HCT116 (cell line): ENCODE measurements around the gene MRPL20. TPM values are rescaled to one million over a fixed set of nuclear protein-coding genes. Genes with fewer than 3 reads are reported as not detected.

Experiments
- ATAC-seq: fragments of 200-7000 bp; cut with Tn5 transposase; 2 replicates; pipeline ENCODE4 v1.9.1; 2020; ENCODE audit warnings: mild to moderate bottlenecking, moderate library complexity
- BruUV-seq: library from RNA; stranded (reverse); fragments of 400-500 nt; replicated peaks from 2 replicates; lab custom pipeline; 2021; lab: Mats Ljungman, UMichigan
- CTCF ChIA-PET: fragments of 300-600 bp; sonication (Branson Sonifier 250); formaldehyde crosslinking; loops from one replicate; lab custom pipeline; 2021; ENCODE audit warnings: antibody characterized with exemption; lab: Charles Lee
- POLR2A ChIA-PET: fragments of 300-600, 350-600 bp; sonication (Branson Sonifier 250); formaldehyde crosslinking; loops from one replicate; lab custom pipeline; 2021; ENCODE audit warnings: antibody characterized with exemption; lab: Charles Lee
- RAD21 ChIA-PET, 2 experiments: fragments of 300-600 bp; sonication (Branson Sonifier 250); formaldehyde crosslinking; loops; one replicate each; lab custom pipeline; 2023; ENCODE audit warnings: low total read pairs in 2 of 2; ENCODE audit not compliant: uncharacterized antibody in 2 of 2, unreplicated experiment in 2 of 2, low non-redundant PET in 1 of 2; lab: Charles Lee
- DNase-seq: peaks from one replicate; pipeline ENCODE4 v3.0.0-alpha.2; 2010; ENCODE audit warnings: low read depth, low spot score
- H2AFZ ChIP-seq: fragments of 200-600 bp; shearing (Covaris generic), sonication (generic); 2 replicates; pipeline ENCODE4 v1.6.1; 2017; ENCODE audit warnings: low read depth, mixed run types, mixed read lengths, antibody characterized with exemption, low read length; ENCODE audit not compliant: poor library complexity, severe bottlenecking
- H3K27ac ChIP-seq: 2 replicates; pipeline ENCODE4 v1.5.1; 2012; ENCODE audit warnings: low read depth, low read length
- H3K27me3 ChIP-seq: fragments of 200-600 bp; sonication (generic); 2 replicates; pipeline ENCODE4 v1.6.1; 2016; ENCODE audit warnings: mixed run types, low read length, mixed read lengths; ENCODE audit not compliant: insufficient read depth
- H3K36me3 ChIP-seq, 2 experiments: fragments of 200-500 bp in 1 of 2; fragments of 200-600 bp in 1 of 2; sonication (Bioruptor generic) in 1 of 2; sonication (generic) in 1 of 2; 2 replicates each; pipeline versions ENCODE4 v1.5.1 to v1.6.1; 2014 to 2016; ENCODE audit warnings: low read length in 2 of 2, inconsistent platforms in 1 of 2, mixed read lengths in 1 of 2, mixed run types in 1 of 2; ENCODE audit not compliant: insufficient read depth in 2 of 2, control insufficient read depth in 1 of 2
- H3K4me1 ChIP-seq, 2 experiments: fragments of 200-600 bp in 1 of 2; sonication (generic) in 1 of 2; 2 replicates each; pipeline versions ENCODE4 v1.5.1 to v1.6.1; 2012 to 2017; ENCODE audit warnings: low read length in 2 of 2, inconsistent platforms in 1 of 2, mild to moderate bottlenecking in 1 of 2, mixed read lengths in 1 of 2, mixed run types in 1 of 2, moderate library complexity in 1 of 2; ENCODE audit not compliant: insufficient read depth in 2 of 2, control insufficient read depth in 1 of 2
- H3K4me2 ChIP-seq: fragments of 200-600 bp; sonication (generic); 2 replicates; pipeline ENCODE4 v1.6.1; 2017; ENCODE audit warnings: mixed run types, low read length, mixed read lengths
- H3K4me3 ChIP-seq, 2 experiments: fragments of 200-600 bp in 1 of 2; sonication (generic) in 1 of 2; replicated peaks in 1 of 2; 2 replicates each; pipeline ENCODE4 v1.5.1; 2011 to 2016; ENCODE audit warnings: low read length in 2 of 2, control low read depth in 1 of 2, low read depth in 1 of 2, mild to moderate bottlenecking in 1 of 2, mixed read lengths in 1 of 2, mixed run types in 1 of 2
- H3K79me2 ChIP-seq: fragments of 200-600 bp; sonication (generic); 2 replicates; pipeline ENCODE4 v1.6.1; 2017; ENCODE audit warnings: mild to moderate bottlenecking, mixed run types, low read length, moderate library complexity, mixed read lengths; ENCODE audit not compliant: insufficient read depth
- H3K9ac ChIP-seq: fragments of 200-600 bp; sonication (generic); 2 replicates; pipeline ENCODE4 v1.6.1; 2016; ENCODE audit warnings: low read length, mixed read lengths
- H3K9me2 ChIP-seq: fragments of 200-600 bp; sonication (generic), shearing (Covaris generic); 2 replicates; pipeline ENCODE4 v1.6.1; 2017; ENCODE audit warnings: mixed run types, mild to moderate bottlenecking, moderate library complexity; ENCODE audit not compliant: insufficient read depth
- H3K9me3 ChIP-seq, 2 experiments: fragments of 200-500 bp in 1 of 2; fragments of 200-600 bp in 1 of 2; sonication (Bioruptor generic) in 1 of 2; sonication (generic) in 1 of 2; 2 replicates each; pipeline ENCODE4 v1.6.1; 2014 to 2017; ENCODE audit warnings: low read length in 2 of 2, mixed read lengths in 2 of 2, inconsistent platforms in 1 of 2, low read depth in 1 of 2, mild to moderate bottlenecking in 1 of 2, mixed run types in 1 of 2, moderate library complexity in 1 of 2; ENCODE audit not compliant: control insufficient read depth in 1 of 2, insufficient read depth in 1 of 2
- H4K20me1 ChIP-seq: fragments of 200-600 bp; sonication (generic), shearing (Covaris generic); 2 replicates; pipeline ENCODE4 v1.6.1; 2017; ENCODE audit warnings: mixed run types, mild to moderate bottlenecking, moderate library complexity; ENCODE audit not compliant: insufficient read depth
- ATF3 ChIP-seq: IDR thresholded peaks from 2 replicates; pipeline ENCODE4 v1.6.1; 2012
- CBX3 ChIP-seq: IDR thresholded peaks from 2 replicates; pipeline ENCODE4 v1.6.1; 2012; ENCODE audit warnings: low read depth
- CEBPB ChIP-seq: IDR thresholded peaks from 2 replicates; pipeline ENCODE4 v1.6.1; 2012; ENCODE audit warnings: low read depth
- EGR1 ChIP-seq: IDR thresholded peaks from 2 replicates; pipeline ENCODE4 v1.6.1; 2012; ENCODE audit warnings: low read depth
- ELF1 ChIP-seq: IDR thresholded peaks from 2 replicates; pipeline ENCODE4 v1.6.1; 2012; ENCODE audit warnings: low read depth, borderline replicate concordance
- EZH2 ChIP-seq: fragments of 200-600 bp; sonication (generic); IDR thresholded peaks from 2 replicates; pipeline ENCODE4 v1.6.1; 2017; ENCODE audit warnings: antibody characterized with exemption, mixed run types
- FOSL1 ChIP-seq: IDR thresholded peaks from 2 replicates; pipeline ENCODE4 v1.6.1; 2012; ENCODE audit warnings: low read depth
- POLR2A ChIP-seq: IDR thresholded peaks from 2 replicates; pipeline ENCODE4 v1.7.0; 2011; ENCODE audit warnings: borderline replicate concordance; ENCODE audit not compliant: insufficient read depth, insufficient read length; ENCODE audit errors: extremely low read depth
- RAD21 ChIP-seq: IDR thresholded peaks from 2 replicates; pipeline ENCODE4 v1.6.1; 2012; ENCODE audit warnings: low read depth, mild to moderate bottlenecking
- REST ChIP-seq: IDR thresholded peaks from 2 replicates; pipeline ENCODE4 v1.6.1; 2012; ENCODE audit warnings: low read depth
- SIN3A ChIP-seq: IDR thresholded peaks from 2 replicates; pipeline ENCODE4 v1.6.1; 2012; ENCODE audit warnings: low read depth
- SRF ChIP-seq: IDR thresholded peaks from 2 replicates; pipeline ENCODE4 v1.6.1; 2012; ENCODE audit warnings: low read depth
- TCF7L2 ChIP-seq: IDR thresholded peaks from 2 replicates; pipeline ENCODE4 v1.7.0; 2011; ENCODE audit warnings: borderline replicate concordance, inconsistent platforms; ENCODE audit not compliant: insufficient read depth, insufficient read length; ENCODE audit errors: extremely low read depth
- YY1 ChIP-seq: IDR thresholded peaks from 2 replicates; pipeline ENCODE4 v1.6.1; 2011; ENCODE audit warnings: low read length, low read depth, moderate library complexity, mild to moderate bottlenecking; ENCODE audit not compliant: insufficient replicate concordance; ENCODE audit errors: extremely low read depth
- intact Hi-C: fragments of 100-400 bp; cut with micrococcal nuclease; formaldehyde crosslinking; loops from 2 replicates; pipeline ENCODE4 v1.10.0; 2022
- total RNA-seq: library from RNA; stranded (reverse); gene quantifications from one replicate; pipeline ENCODE4 v1.2.1, GENCODE V29; 2021; ENCODE audit not compliant: unreplicated experiment

Gene MRPL20
- total RNA-seq, 1 experiment from 2014 or later: 131 TPM

- Histone ChIP-seq H2AFZ (no peak overlapping the region), H3K9ac (no peak overlapping the region), H3K4me2 (no peak overlapping the region), H3K27ac (no peak overlapping the region), H3K4me1 (no peaks in the 10 kb centered on the region), H3K27me3 (no peaks in the 10 kb centered on the region), H3K9me3 (no peaks in the 10 kb centered on the region), H4K20me1 (peaks cover 12% of the 10 kb centered on the region; the same call in 1 of the 2 replicates), H3K9me2 (no peaks in the 10 kb centered on the region), H3K4me3 (no peak overlapping the region), H3K36me3 (peaks cover 71 to 85% of the 10 kb centered on the region in 2 experiments), H3K79me2 (peaks cover 69% of the 10 kb centered on the region)
- CTCF ChIA-PET: no interaction called here
- TF ChIP-seq TCF7L2 (no peak), REST (no peak), CBX3 (no peak), SRF (no peak), POLR2A (no peak), EGR1 (no peak), RAD21 (no peak), SIN3A (no peak), CEBPB (no peak), ELF1 (no peak), YY1 (no peak), FOSL1 (no peak), ATF3 (no peak), EZH2 (no peak)
- BruUV-seq: no TSS peak
- no peak for ATAC-seq
- intact Hi-C loops: no loop called here
- no peak for DNase-seq
- RAD21 ChIA-PET: no interaction called here
- POLR2A ChIA-PET: interaction anchor here (1.4 kb wide), 1 partner anchor 8 kb away, joined by 4 read pairs; the partner anchor contains the start of gene CCNL2
These were observed 15.9 kb downstream of the MRPL20 start for GRCh38 chr1:1391225-1391624.
